Colonic mucosa (tissue), 4 donors: ENCODE measurements around the gene BCL11B. TPM values are rescaled to one million over a fixed set of nuclear protein-coding genes. Genes with fewer than 3 reads are reported as not detected.

Experiments
- DNase-seq: peaks from one replicate; pipeline ENCODE4 v3.0.0-alpha.2; 2020
- H3K27ac ChIP-seq: fragments of 200-600 bp; one replicate; pipeline ENCODE4 v1.8.0; 2021
- H3K27me3 ChIP-seq: fragments of 200-600 bp; one replicate; pipeline ENCODE4 v1.8.0; 2021
- H3K36me3 ChIP-seq: fragments of 200-600 bp; one replicate; pipeline ENCODE4 v1.8.0; 2021
- H3K4me1 ChIP-seq: fragments of 200-600 bp; one replicate; pipeline ENCODE4 v1.8.0; 2021; ENCODE audit warnings: mild to moderate bottlenecking
- H3K4me3 ChIP-seq: fragments of 200-600 bp; one replicate; pipeline ENCODE4 v1.8.0; 2021
- H3K9ac ChIP-seq, 2 donors: one replicate each; pipeline ENCODE4 v1.7.0; 2013; ENCODE audit warnings: control low read depth in 2 of 2, low read depth in 2 of 2, low read length in 2 of 2
- H3K9me3 ChIP-seq: fragments of 200-600 bp; one replicate; pipeline ENCODE4 v1.8.0; 2021
- CTCF ChIP-seq: fragments of 200-600 bp; IDR thresholded peaks from one replicate; pipeline ENCODE4 v1.8.0; 2022; ENCODE audit warnings: antibody characterized with exemption, mild to moderate bottlenecking
- intact Hi-C: fragments of 100-400 bp; cut with DNase I; formaldehyde crosslinking; loops from one replicate; pipeline ENCODE4 v1.14.1; 2022
- total RNA-seq, 2 donors: library from RNA; stranded (reverse); fragmentation: NEBNext Ultra II Directional in 1 of 2; extraction: Animal tissue kit (Norgen Biotek cat#: 25700) in 1 of 2; gene quantifications; one replicate each; pipeline ENCODE4 v1.2.1, GENCODE V29; 2021
- donor health status: healthy.
- donor health status: DM: no; HTN: no; CAD: no.
- donor health status: DM: no; HTN: no; CAD: no.

Gene BCL11B
- total RNA-seq, 2 donors from 2014 or later = 5.6 to 10.4 TPM

DNA sequence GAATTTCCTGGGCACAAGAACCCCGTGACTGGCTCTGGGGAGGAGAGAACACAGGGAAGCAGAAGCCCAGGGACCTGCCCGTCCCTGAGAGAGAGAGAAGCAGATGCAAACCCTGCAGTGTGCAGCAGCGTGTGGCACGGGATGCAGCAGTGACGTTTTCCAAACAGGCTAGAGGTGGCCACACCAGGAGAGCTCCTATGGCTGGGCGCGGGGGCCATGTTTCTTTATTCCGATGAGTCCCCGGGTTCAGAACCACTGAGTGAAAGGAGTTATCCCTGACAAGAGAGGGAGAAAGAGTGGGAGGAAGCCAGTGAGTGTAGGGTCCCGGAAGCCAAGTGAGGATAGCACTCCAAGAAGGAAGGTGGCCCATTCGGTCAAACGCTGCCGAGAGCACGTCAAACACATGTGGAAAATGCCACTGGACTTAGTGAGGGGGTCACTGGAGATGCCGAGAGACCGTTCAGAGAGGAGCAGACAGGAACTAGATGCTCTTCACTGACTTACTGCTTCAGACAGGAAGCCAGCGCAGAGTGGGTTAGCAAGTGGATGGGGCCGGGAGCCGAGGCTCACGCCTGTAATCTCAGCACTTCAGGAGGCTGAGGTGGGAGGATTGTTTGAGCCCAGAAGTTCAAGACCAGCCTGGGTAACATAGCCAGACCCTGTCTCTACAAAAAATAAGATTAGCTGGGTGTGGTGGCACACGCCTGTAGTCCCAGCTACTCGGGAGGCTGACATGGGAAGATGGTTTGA lies 123.0 kb downstream of the BCL11B start:
- Histone ChIP-seq H3K9me3 (no peaks in the 10 kb centered on the region), H3K4me3 (no peak overlapping the region), H3K9ac (no peak overlapping the region), H3K4me1 (no peaks in the 10 kb centered on the region), H3K27ac (no peak overlapping the region), H3K36me3 (no peaks in the 10 kb centered on the region), H3K27me3 (no peaks in the 10 kb centered on the region)
- no peak for TF ChIP-seq CTCF
- intact Hi-C loops = no loop called here
- no peak for DNase-seq

DNA sequence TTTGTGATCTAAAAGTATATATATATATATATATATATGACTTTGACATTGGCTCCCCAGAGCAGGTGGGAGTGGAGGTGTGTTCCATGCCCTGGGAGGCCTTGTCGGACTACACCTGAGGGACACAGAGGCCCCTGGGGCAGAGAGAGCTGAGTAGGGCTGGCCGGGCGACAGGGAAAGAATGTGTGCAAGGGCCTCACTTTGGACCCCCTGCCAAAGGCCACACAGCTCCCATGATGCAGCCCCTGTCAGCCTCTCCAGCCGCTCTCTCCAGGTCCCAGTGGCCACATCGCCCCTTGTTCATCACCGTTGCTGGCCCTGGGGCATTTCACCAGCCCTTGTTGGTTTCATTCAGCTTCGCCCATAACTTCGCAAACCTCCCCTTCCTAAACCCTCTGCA lies 123.9 kb downstream of the BCL11B start:
- H3K4me1 ChIP-seq = no peaks in the 10 kb centered on the region
- no peak overlapping the region for H3K4me3 ChIP-seq
- no peak for TF ChIP-seq CTCF
- H3K27ac ChIP-seq = no peak overlapping the region
- H3K9ac ChIP-seq = no peak overlapping the region
- H3K9me3 ChIP-seq = no peaks in the 10 kb centered on the region
- H3K27me3 ChIP-seq = no peaks in the 10 kb centered on the region
- no peak for DNase-seq
- H3K36me3 ChIP-seq = no peaks in the 10 kb centered on the region
- intact Hi-C loops = no loop called here

DNA sequence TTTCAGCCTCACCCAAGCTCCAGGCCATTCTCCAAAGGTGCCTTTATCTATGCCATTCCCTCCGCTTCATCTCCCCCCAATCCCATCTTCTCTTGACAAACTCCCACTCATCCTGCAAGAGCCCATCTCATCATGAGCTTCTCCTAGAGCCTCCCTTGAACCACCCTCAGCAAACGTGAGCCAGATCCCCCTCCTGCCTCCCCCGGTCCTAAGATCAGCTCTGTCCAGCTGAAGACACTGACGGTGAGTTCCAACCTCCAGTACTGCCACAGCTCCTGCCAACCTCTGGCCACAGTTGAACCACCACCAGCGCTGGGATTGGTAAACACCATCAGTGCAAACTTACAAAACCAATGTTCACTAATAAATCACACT lies 124.6 kb downstream of the BCL11B start:
- no peaks in the 10 kb centered on the region for H3K36me3 ChIP-seq
- no peak overlapping the region for H3K4me3 ChIP-seq
- intact Hi-C loops = no loop called here
- H3K27me3 ChIP-seq = no peaks in the 10 kb centered on the region
- H3K27ac ChIP-seq = no peak overlapping the region
- H3K9ac ChIP-seq = no peak overlapping the region
- DNase-seq = no peak
- no peak for TF ChIP-seq CTCF
- H3K9me3 ChIP-seq = no peaks in the 10 kb centered on the region
- no peaks in the 10 kb centered on the region for H3K4me1 ChIP-seq

GRCh38 chr14:99146616-99147365 lies 125.2 kb downstream of the BCL11B start:
- Histone ChIP-seq H3K36me3 (no peaks in the 10 kb centered on the region), H3K27ac (no peak overlapping the region), H3K9me3 (no peaks in the 10 kb centered on the region), H3K9ac (no peak overlapping the region), H3K4me3 (no peak overlapping the region), H3K27me3 (no peaks in the 10 kb centered on the region), H3K4me1 (no peaks in the 10 kb centered on the region)
- DNase-seq = no peak
- no peak for TF ChIP-seq CTCF
- intact Hi-C loops = no loop called here

- Histone ChIP-seq H3K9me3 (no peaks in the 10 kb centered on the region), H3K9ac (no peak overlapping the region), H3K36me3 (no peaks in the 10 kb centered on the region), H3K4me3 (no peak overlapping the region), H3K27ac (no peak overlapping the region), H3K27me3 (no peaks in the 10 kb centered on the region), H3K4me1 (no peaks in the 10 kb centered on the region)
- DNase-seq = no peak
- no peak for TF ChIP-seq CTCF
- intact Hi-C loops = no loop called here
Measured at GRCh38 chr14:99145307-99145706, 126.7 kb downstream of the BCL11B start.
